Nephron progenitor cell (in vitro differentiated cells): Measurements from ENCODE around the gene HOXC9.

Experiments used
- DNase-seq: peaks from one replicate; pipeline ENCODE4 v3.0.0; 2021
- H3K27ac Mint-ChIP-seq: 2 replicates; pipeline ENCODE4 v1.8.0; 2021; ENCODE audit warnings: mild to moderate bottlenecking, moderate library complexity, mixed read lengths
- H3K27me3 Mint-ChIP-seq: 2 replicates; pipeline ENCODE4 v1.8.0; 2021; ENCODE audit warnings: mild to moderate bottlenecking, low read depth, mixed read lengths; ENCODE audit not compliant: poor library complexity
- H3K36me3 Mint-ChIP-seq: 2 replicates; pipeline ENCODE4 v1.8.0; 2021; ENCODE audit warnings: low read depth, mixed read lengths
- H3K4me1 Mint-ChIP-seq: 2 replicates; pipeline ENCODE4 v1.8.0; 2021; ENCODE audit warnings: mixed read lengths
- H3K4me3 Mint-ChIP-seq: 2 replicates; pipeline ENCODE4 v1.8.0; 2021; ENCODE audit warnings: mild to moderate bottlenecking, moderate library complexity, mixed read lengths
- H3K9me3 Mint-ChIP-seq: 2 replicates; pipeline ENCODE4 v1.8.0; 2021; ENCODE audit warnings: mild to moderate bottlenecking, moderate library complexity, mixed read lengths
- CTCF ChIP-seq: fragments of 200-600 bp; sonication (generic); IDR thresholded peaks from 2 replicates; pipeline ENCODE4 v1.5.0; 2021; ENCODE audit warnings: antibody characterized with exemption

The HOXC9 gene

GRCh38 chr12:54020591-54021405 lies 20.8 kb downstream of the HOXC9 start:
- no peak for TF ChIP-seq CTCF
- Mint-ChIP-seq H3K4me3 (peak overlapping the region; percentile 91), H3K36me3 (peaks cover 37% of the 10 kb centered on the region), H3K9me3 (no peaks in the 10 kb centered on the region), H3K27me3 (peaks cover 6% of the 10 kb centered on the region), H3K27ac (peak overlapping the region; percentile 99), H3K4me1 (peaks cover 54% of the 10 kb centered on the region)
- no peak for DNase-seq

- H3K4me1 Mint-ChIP-seq, result peaks cover 60% of the 10 kb centered on the region
These were observed 21.6 kb downstream of the HOXC9 start for GRCh38 chr12:54021432-54022013.

GRCh38 chr12:54022960-54023884 lies 23.3 kb downstream of the HOXC9 start:
- peak overlapping the region; percentile 99 for H3K27ac Mint-ChIP-seq
- no peak for TF ChIP-seq CTCF
- H3K36me3 Mint-ChIP-seq, result peaks cover 37% of the 10 kb centered on the region
- no peak for DNase-seq
- peak overlapping the region; percentile 91 for H3K4me3 Mint-ChIP-seq
- H3K4me1 Mint-ChIP-seq, result peaks cover 77% of the 10 kb centered on the region
- H3K9me3 Mint-ChIP-seq, result no peaks in the 10 kb centered on the region
- peaks cover 6% of the 10 kb centered on the region for H3K27me3 Mint-ChIP-seq

More at GRCh38 chr12:54021432-54022013, 21.6 kb downstream of the HOXC9 start:
- H3K36me3 Mint-ChIP-seq, result peaks cover 37% of the 10 kb centered on the region
- peak; percentile 12 for TF ChIP-seq CTCF
- H3K4me3 Mint-ChIP-seq, result peak overlapping the region; percentile 91
- peak; percentile 66 for DNase-seq
- no peaks in the 10 kb centered on the region for H3K9me3 Mint-ChIP-seq
- H3K27ac Mint-ChIP-seq, result peak overlapping the region; percentile 99
- H3K27me3 Mint-ChIP-seq, result peaks cover 6% of the 10 kb centered on the region

- no peak for TF ChIP-seq CTCF
- Mint-ChIP-seq H3K4me1 (peaks cover 83% of the 10 kb centered on the region), H3K36me3 (peaks cover 38% of the 10 kb centered on the region), H3K27me3 (peaks cover 6% of the 10 kb centered on the region), H3K9me3 (no peaks in the 10 kb centered on the region), H3K4me3 (peak overlapping the region; percentile 91), H3K27ac (peak overlapping the region; percentile 99)
- peak; percentile 42 for DNase-seq
These were observed 24.2 kb downstream of the HOXC9 start for GRCh38 chr12:54024127-54024526.

- Mint-ChIP-seq H3K4me3 (peak overlapping the region; percentile 91), H3K27ac (peak overlapping the region; percentile 99), H3K4me1 (peaks cover 86% of the 10 kb centered on the region), H3K27me3 (peaks cover 6% of the 10 kb centered on the region), H3K36me3 (peaks cover 39% of the 10 kb centered on the region), H3K9me3 (no peaks in the 10 kb centered on the region)
- DNase-seq, result peak; percentile 8
- TF ChIP-seq CTCF, result no peak
These were observed 24.8 kb downstream of the HOXC9 start for GRCh38 chr12:54024581-54025305.
